Lower lobe of right lung (tissue), 2 donors: Measurements from ENCODE around the gene FAM193B. TPM values are rescaled to one million over a fixed set of nuclear protein-coding genes. Genes with fewer than 3 reads are reported as not detected.

Experiments used
- ATAC-seq, 2 donors: fragments of 200-7000 bp; cut with Tn5 transposase; one replicate each; pipeline ENCODE4 v1.9.1; 2020 to 2022; ENCODE audit warnings: mild to moderate bottlenecking in 2 of 2, moderate library complexity in 2 of 2
- DNase-seq: peaks from one replicate; pipeline ENCODE4 v3.0.0-alpha.2; 2020
- H3K27ac ChIP-seq: fragments of 200-600 bp; one replicate; pipeline ENCODE4 v1.8.0; 2022
- H3K27me3 ChIP-seq: fragments of 200-600 bp; one replicate; pipeline ENCODE4 v1.8.0; 2022; ENCODE audit warnings: low read depth
- H3K36me3 ChIP-seq: fragments of 200-600 bp; one replicate; pipeline ENCODE4 v1.8.0; 2022; ENCODE audit warnings: mild to moderate bottlenecking
- H3K4me1 ChIP-seq: fragments of 200-600 bp; one replicate; pipeline ENCODE4 v1.8.0; 2022
- H3K4me3 ChIP-seq: fragments of 200-600 bp; one replicate; pipeline ENCODE4 v1.8.0; 2022; ENCODE audit warnings: mild to moderate bottlenecking
- H3K9me3 ChIP-seq: fragments of 200-600 bp; one replicate; pipeline ENCODE4 v1.8.0; 2022
- CTCF ChIP-seq: fragments of 200-600 bp; IDR thresholded peaks from one replicate; pipeline ENCODE4 v1.8.0; 2022; ENCODE audit warnings: antibody characterized with exemption, mild to moderate bottlenecking
- intact Hi-C: fragments of 100-400 bp; cut with DNase I; formaldehyde crosslinking; loops from one replicate; pipeline ENCODE4 v1.11.0; 2022
- total RNA-seq: library from RNA; stranded (reverse); fragmentation: NEBNext Ultra II Directional; extraction: Animal tissue kit (Norgen Biotek cat#: 25700); gene quantifications from one replicate; pipeline ENCODE4 v1.2.1, GENCODE V29; 2021
- donor health status: DM: no; HTN: yes; CAD: no; lungs with severe emphysema.

Gene FAM193B
- total RNA-seq, 1 donor from 2014 or later: 89.1 TPM

- peaks cover 30% of the 10 kb centered on the region for H3K36me3 ChIP-seq
- H3K9me3 ChIP-seq: no peaks in the 10 kb centered on the region
- H3K4me1 ChIP-seq: peaks cover 28% of the 10 kb centered on the region
- H3K4me3 ChIP-seq: peak overlapping the region; percentile 59
- H3K27me3 ChIP-seq: no peaks in the 10 kb centered on the region
- no peak for DNase-seq
- intact Hi-C loops: no loop called here
- TF ChIP-seq CTCF: no peak
- no peak for ATAC-seq
- H3K27ac ChIP-seq: no peak overlapping the region
Measured at GRCh38 chr5:177507165-177507564, 47.2 kb downstream of the FAM193B start.

- Histone ChIP-seq H3K9me3 (no peaks in the 10 kb centered on the region), H3K4me3 (no peak overlapping the region), H3K4me1 (peaks cover 29% of the 10 kb centered on the region), H3K36me3 (peaks cover 9% of the 10 kb centered on the region), H3K27ac (no peak overlapping the region), H3K27me3 (no peaks in the 10 kb centered on the region)
- DNase-seq (no peak), ATAC-seq (no peak)
- intact Hi-C loops: no loop called here
- TF ChIP-seq CTCF: no peak
Measured at GRCh38 chr5:177505075-177505474, 49.3 kb downstream of the FAM193B start.

GRCh38 chr5:177504086-177505056 lies 50.0 kb downstream of the FAM193B start:
- Histone ChIP-seq H3K4me3 (no peak overlapping the region), H3K4me1 (peaks cover 27% of the 10 kb centered on the region), H3K36me3 (peaks cover 9% of the 10 kb centered on the region), H3K27ac (no peak overlapping the region), H3K27me3 (no peaks in the 10 kb centered on the region), H3K9me3 (no peaks in the 10 kb centered on the region)
- no peak for TF ChIP-seq CTCF
- ATAC-seq: no peak
- DNase-seq: no peak
- intact Hi-C loops: no loop called here

- intact Hi-C loops: no loop called here
- H3K27me3 ChIP-seq: no peaks in the 10 kb centered on the region
- ATAC-seq (no peak), DNase-seq (no peak)
- TF ChIP-seq CTCF: no peak
- peaks cover 9% of the 10 kb centered on the region for H3K36me3 ChIP-seq
- H3K4me3 ChIP-seq: no peak overlapping the region
- H3K9me3 ChIP-seq: no peaks in the 10 kb centered on the region
- H3K4me1 ChIP-seq: peaks cover 24% of the 10 kb centered on the region
- no peak overlapping the region for H3K27ac ChIP-seq
Measured at GRCh38 chr5:177503351-177504085, 50.8 kb downstream of the FAM193B start.

GRCh38 chr5:177502886-177503285 lies 51.5 kb downstream of the FAM193B start:
- H3K4me1 ChIP-seq: peaks cover 30% of the 10 kb centered on the region
- H3K27me3 ChIP-seq: no peaks in the 10 kb centered on the region
- DNase-seq (no peak), ATAC-seq (no peak)
- no peak overlapping the region for H3K4me3 ChIP-seq
- H3K9me3 ChIP-seq: no peaks in the 10 kb centered on the region
- intact Hi-C loops: no loop called here
- H3K36me3 ChIP-seq: peaks cover 9% of the 10 kb centered on the region
- no peak for TF ChIP-seq CTCF
- no peak overlapping the region for H3K27ac ChIP-seq
